A673 (cell line): ENCODE data around the gene CDC42BPB.

Source experiments
- EZH2 ChIP-seq: fragments of 200-600 bp; sonication (generic); IDR thresholded peaks from 2 replicates; pipeline ENCODE4 v1.6.1; 2017; ENCODE audit warnings: borderline replicate concordance, low read depth, mild to moderate bottlenecking, mixed read lengths, antibody characterized with exemption, low read length; ENCODE audit not compliant: poor library complexity, severe bottlenecking
- TF ChIP-seq, protein P1 (sequence below): fragments of 300-800, 200-600 bp; sonication (generic); conservative IDR thresholded peaks from 2 replicates; pipeline ENCODE4 v1.5.1; 2017; ENCODE audit warnings: low read depth, mild to moderate bottlenecking, antibody characterized with exemption, low read length, moderate library complexity, mixed read lengths

DNA sequence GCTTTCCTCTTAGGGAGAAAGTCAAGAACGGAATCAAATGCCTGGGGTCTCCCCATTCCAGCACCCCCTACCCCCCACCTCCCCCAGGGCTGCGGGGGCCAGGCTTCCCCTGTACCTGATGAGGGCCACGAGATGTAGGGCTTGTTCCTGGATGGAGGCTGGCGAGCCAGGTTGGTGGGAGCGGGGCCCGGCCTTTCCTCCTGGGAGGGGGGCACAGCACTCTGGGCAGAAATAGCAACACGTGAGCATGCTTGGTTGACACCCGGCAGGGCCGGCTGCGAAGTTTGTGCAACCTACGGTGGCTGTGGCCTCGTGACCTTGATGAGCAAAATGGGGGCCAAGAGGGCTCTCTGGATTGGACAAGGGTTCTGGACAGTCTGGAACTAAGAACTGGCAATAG, 119.2 kb downstream of the CDC42BPB start:
- TF ChIP-seq, protein P1, sequence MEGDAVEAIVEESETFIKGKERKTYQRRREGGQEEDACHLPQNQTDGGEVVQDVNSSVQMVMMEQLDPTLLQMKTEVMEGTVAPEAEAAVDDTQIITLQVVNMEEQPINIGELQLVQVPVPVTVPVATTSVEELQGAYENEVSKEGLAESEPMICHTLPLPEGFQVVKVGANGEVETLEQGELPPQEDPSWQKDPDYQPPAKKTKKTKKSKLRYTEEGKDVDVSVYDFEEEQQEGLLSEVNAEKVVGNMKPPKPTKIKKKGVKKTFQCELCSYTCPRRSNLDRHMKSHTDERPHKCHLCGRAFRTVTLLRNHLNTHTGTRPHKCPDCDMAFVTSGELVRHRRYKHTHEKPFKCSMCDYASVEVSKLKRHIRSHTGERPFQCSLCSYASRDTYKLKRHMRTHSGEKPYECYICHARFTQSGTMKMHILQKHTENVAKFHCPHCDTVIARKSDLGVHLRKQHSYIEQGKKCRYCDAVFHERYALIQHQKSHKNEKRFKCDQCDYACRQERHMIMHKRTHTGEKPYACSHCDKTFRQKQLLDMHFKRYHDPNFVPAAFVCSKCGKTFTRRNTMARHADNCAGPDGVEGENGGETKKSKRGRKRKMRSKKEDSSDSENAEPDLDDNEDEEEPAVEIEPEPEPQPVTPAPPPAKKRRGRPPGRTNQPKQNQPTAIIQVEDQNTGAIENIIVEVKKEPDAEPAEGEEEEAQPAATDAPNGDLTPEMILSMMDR, result no peak
- no peak for TF ChIP-seq EZH2
